CD8-positive, alpha-beta memory T cell (primary cell): ENCODE results near the gene AKAP13. TPM values are rescaled to one million over a fixed set of nuclear protein-coding genes. Genes with fewer than 3 reads are reported as not detected.
"Not testable (repeated sequence)": the region's sequence is repeated elsewhere in the genome, so short reads cannot be mapped to it uniquely, and the experiment has no call there.

Source experiments
- CTCF ChIA-PET: fragments of 350-600 bp; sonication (Branson Sonifier 250); formaldehyde crosslinking; loops from one replicate; lab custom pipeline; 2021; ENCODE audit warnings: antibody characterized with exemption; lab: Charles Lee
- POLR2A ChIA-PET: fragments of 350-600 bp; sonication (Branson Sonifier 250); formaldehyde crosslinking; loops from one replicate; lab custom pipeline; 2021; ENCODE audit warnings: antibody characterized with exemption; lab: Charles Lee
- DNase-seq, 5 donors: peaks; one replicate each; pipeline versions ENCODE4 v3.0.0 to v3.0.0-alpha.2; 2020 to 2022; ENCODE audit warnings: mixed read lengths in 1 of 5
- H3K27ac ChIP-seq: one replicate; pipeline ENCODE4 v1.7.0; 2013; ENCODE audit warnings: low read depth, mild to moderate bottlenecking, low read length, moderate library complexity
- H3K27me3 ChIP-seq: 2 replicates; pipeline ENCODE4 v1.7.0; 2013; ENCODE audit warnings: low read length, mild to moderate bottlenecking; ENCODE audit not compliant: insufficient read depth, poor library complexity, severe bottlenecking
- H3K36me3 ChIP-seq: 2 replicates; pipeline ENCODE4 v1.7.0; 2013; ENCODE audit warnings: mild to moderate bottlenecking, low read length, moderate library complexity; ENCODE audit not compliant: insufficient read depth
- H3K4me1 ChIP-seq: 2 replicates; pipeline ENCODE4 v1.7.0; 2013; ENCODE audit warnings: mild to moderate bottlenecking, low read length, moderate library complexity; ENCODE audit not compliant: insufficient read depth
- H3K4me3 ChIP-seq: 2 replicates; pipeline ENCODE4 v1.7.0; 2013; ENCODE audit warnings: mild to moderate bottlenecking, low read length
- H3K9me3 ChIP-seq: 2 replicates; pipeline ENCODE4 v1.7.0; 2013; ENCODE audit warnings: mild to moderate bottlenecking, low read length
- H3K27ac Mint-ChIP-seq, 8 donors: one replicate each; pipeline ENCODE4 v1.8.0; 2020 to 2021; ENCODE audit warnings: mixed read lengths in 8 of 8, mild to moderate bottlenecking in 6 of 8, inconsistent platforms in 3 of 8, moderate library complexity in 3 of 8
- H3K27me3 Mint-ChIP-seq, 2 donors: one replicate each; pipeline ENCODE4 v1.8.0; 2020 to 2021; ENCODE audit warnings: mixed read lengths in 2 of 2, mild to moderate bottlenecking in 1 of 2, moderate library complexity in 1 of 2
- H3K36me3 Mint-ChIP-seq, 3 donors: one replicate each; pipeline ENCODE4 v1.8.0; 2020 to 2021; ENCODE audit warnings: mixed read lengths in 3 of 3, inconsistent platforms in 1 of 3, mild to moderate bottlenecking in 1 of 3
- H3K4me1 Mint-ChIP-seq, 3 donors: one replicate each; pipeline ENCODE4 v1.8.0; 2020 to 2021; ENCODE audit warnings: mixed read lengths in 3 of 3, inconsistent platforms in 1 of 3, mild to moderate bottlenecking in 1 of 3
- H3K4me3 Mint-ChIP-seq, 7 donors: one replicate each; pipeline ENCODE4 v1.8.0; 2020 to 2021; ENCODE audit warnings: mixed read lengths in 7 of 7, mild to moderate bottlenecking in 6 of 7, moderate library complexity in 4 of 7, inconsistent platforms in 2 of 7
- H3K9me3 Mint-ChIP-seq, 5 donors: one replicate each; pipeline ENCODE4 v1.8.0; 2020 to 2022; ENCODE audit warnings: mixed read lengths in 5 of 5, mild to moderate bottlenecking in 3 of 5, moderate library complexity in 2 of 5, inconsistent platforms in 1 of 5
- polyA plus RNA-seq: library from polyadenylated mRNA; unstranded; fragments of 300-500 nt; fragmentation: Illumina TruSeq; gene quantifications from one replicate; pipeline ENCODE4 v1.2.3, GENCODE V29; 2021
- total RNA-seq, 2 experiments: library from RNA; stranded (reverse); gene quantifications; one replicate each; pipeline ENCODE4 v1.2.3, GENCODE V29; 2021

The AKAP13 gene
- total and polyA plus RNA-seq, 3 experiments from 2014 or later = 109 to 234 (median 113) TPM

DNA sequence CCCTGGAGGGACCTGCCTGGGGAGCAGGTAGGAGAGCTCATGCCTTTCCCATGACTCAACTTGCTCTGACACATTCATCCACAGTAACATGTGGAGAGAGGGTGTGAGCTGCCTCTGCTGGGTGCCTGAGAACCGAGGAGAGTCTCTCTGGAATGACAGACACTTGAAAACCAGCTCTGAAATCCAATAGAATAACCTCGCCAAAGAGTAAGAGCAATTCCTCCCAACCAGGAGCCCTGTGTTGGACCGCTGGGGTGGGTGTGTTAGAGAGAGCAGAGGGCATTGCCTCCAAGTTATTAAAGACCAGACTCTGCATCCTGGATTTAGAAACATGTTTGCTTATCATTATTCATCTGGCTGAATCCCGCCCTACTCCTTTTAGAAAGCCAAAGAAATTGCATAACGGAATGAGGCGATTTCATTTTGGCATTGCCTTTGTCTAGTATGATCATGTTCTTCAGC is 35.7 kb upstream of the AKAP13 start:
- H3K27me3 Mint-ChIP-seq, H3K4me1 ChIP-seq, H3K27me3 ChIP-seq, H3K4me3 ChIP-seq, H3K36me3 Mint-ChIP-seq, H3K4me3 Mint-ChIP-seq, H3K36me3 ChIP-seq, H3K27ac ChIP-seq, H3K9me3 ChIP-seq, H3K27ac Mint-ChIP-seq, H3K9me3 Mint-ChIP-seq, DNase-seq, CTCF ChIA-PET: not testable (repeated sequence)
- H3K4me1 Mint-ChIP-seq = peaks cover 17 to 19% (median 18%) of the 10 kb centered on the region in 3 donors
- POLR2A ChIA-PET = interaction anchor here (0.6 kb wide), 1 partner anchor 133 kb away, joined by 15 read pairs; no protein-coding TSS in a partner anchor

DNA sequence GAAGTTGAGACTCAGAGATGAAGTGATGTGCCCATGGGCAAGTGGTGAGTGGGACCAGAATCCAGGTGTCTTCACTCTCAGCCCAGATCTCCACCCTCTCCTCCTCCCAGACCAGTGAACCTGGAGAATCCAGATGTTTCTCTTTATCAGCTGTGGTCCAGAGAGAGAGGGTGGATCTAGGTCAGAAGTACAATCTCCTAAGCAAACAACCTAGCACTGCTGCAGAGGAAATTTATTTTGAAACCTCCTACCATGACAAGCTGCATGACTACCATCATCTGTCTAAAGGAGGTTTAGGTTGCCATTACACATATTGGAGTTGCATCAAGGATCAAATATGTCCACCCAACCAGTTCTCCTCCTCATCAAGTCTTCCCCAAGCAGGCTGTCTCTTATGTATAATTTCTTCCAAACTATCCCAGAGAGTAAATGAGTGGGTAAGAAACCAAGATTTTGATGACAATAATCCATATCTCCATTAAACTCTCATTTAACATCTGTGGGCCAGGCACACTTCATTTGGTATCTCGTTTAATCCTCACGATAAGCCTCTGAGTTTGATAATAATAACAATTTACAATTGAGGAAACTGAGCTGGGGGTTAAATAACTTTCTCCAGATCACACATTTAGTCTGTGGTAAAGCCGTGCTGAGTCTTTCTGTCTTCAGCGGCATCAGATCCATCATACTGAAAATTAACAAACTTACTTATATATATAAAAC is 35.0 kb upstream of the AKAP13 start:
- CTCF ChIA-PET, H3K4me1 ChIP-seq, H3K4me3 ChIP-seq, H3K9me3 ChIP-seq, H3K36me3 ChIP-seq, H3K4me3 Mint-ChIP-seq, DNase-seq, H3K27ac ChIP-seq, H3K9me3 Mint-ChIP-seq, H3K27me3 Mint-ChIP-seq, H3K27me3 ChIP-seq, H3K36me3 Mint-ChIP-seq: not testable (repeated sequence)
- peak overlapping the region in 1 of 8 donors; percentile 43 for H3K27ac Mint-ChIP-seq
- POLR2A ChIA-PET = interaction anchor here (0.6 kb wide), 1 partner anchor 132 kb away, joined by 15 read pairs; no protein-coding TSS in a partner anchor
- peaks cover 17 to 19% (median 18%) of the 10 kb centered on the region in 3 donors for H3K4me1 Mint-ChIP-seq

DNA sequence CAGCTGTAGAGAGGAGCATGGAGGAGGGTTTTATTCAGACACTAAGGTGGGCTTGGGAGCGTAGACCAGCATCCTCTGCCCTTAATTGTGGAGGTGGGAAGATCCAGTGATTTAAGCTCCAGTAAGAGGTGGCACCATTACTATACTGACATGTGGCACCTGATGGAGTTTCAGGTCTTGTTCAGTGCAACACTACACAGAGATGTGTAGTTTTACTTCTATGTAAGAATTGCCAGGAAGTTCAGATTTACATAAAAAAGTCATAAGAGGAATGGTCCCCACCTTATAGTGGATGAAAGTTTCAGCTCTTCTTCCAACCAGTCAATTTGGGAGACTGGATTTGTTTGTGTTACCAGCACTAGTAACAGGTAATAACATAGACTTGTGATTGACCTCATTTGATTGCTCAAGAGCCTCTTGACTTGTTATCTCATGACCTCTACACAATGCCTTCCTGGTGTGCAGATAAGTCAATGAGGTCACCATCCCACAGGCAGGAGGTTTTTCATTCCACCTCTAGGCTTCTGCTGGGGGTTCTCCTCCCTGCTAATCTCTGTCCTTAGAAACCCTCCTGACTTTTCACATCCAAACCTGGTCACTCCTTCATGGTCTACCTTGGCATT is 33.8 kb upstream of the AKAP13 start:
- H3K9me3 Mint-ChIP-seq, POLR2A ChIA-PET, CTCF ChIA-PET, H3K4me3 Mint-ChIP-seq, DNase-seq, H3K36me3 ChIP-seq, H3K36me3 Mint-ChIP-seq, H3K4me1 ChIP-seq, H3K27me3 ChIP-seq, H3K27me3 Mint-ChIP-seq, H3K27ac ChIP-seq, H3K4me3 ChIP-seq, H3K9me3 ChIP-seq: not testable (repeated sequence)
- H3K4me1 Mint-ChIP-seq = peaks cover 17 to 19% (median 18%) of the 10 kb centered on the region in 3 donors
- H3K27ac Mint-ChIP-seq = peak overlapping the region in 2 of 8 donors; percentile 73 to 75

DNA sequence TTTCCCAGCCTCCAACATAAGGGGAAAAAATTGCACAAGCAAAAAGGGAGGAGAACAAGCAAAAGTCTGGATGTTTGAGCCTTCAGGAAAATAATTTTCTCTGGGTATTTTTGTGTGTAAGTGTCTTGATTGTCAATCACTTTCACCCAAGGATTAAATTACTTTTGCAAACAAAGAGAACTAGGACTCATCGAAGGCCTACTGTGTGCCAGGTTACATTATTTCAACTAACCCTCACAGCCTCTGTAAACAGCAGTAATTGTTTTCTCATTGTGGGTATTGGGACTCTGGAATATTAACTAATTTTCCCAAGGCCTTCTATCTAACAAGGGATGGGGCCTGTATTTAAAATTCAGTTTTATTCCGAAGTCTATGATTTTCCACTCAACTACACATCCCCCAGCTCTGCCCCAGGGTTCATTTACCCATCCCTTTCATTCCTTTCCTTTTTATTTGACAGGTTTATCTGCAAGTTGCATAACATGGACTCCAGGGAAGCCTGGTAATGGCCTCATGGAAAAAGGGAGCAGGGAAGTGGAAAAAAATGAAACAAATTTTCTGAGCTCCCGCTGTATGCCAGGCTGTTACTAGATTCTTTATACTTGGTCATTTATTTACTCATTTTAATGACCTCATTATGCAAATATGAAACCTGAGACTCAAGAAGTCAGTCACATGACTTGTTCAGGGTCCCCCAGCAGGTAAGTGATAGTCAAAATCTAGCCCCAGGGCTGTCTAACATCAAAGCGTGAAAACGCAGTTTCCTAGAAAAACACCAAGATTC is 32.9 kb upstream of the AKAP13 start:
- H3K4me3 ChIP-seq, POLR2A ChIA-PET, CTCF ChIA-PET, H3K27me3 ChIP-seq, H3K27me3 Mint-ChIP-seq, H3K9me3 ChIP-seq, H3K36me3 Mint-ChIP-seq, H3K4me1 ChIP-seq, H3K36me3 ChIP-seq, H3K27ac ChIP-seq, DNase-seq, H3K9me3 Mint-ChIP-seq: not testable (repeated sequence)
- peaks cover 17 to 19% (median 18%) of the 10 kb centered on the region in 3 donors for H3K4me1 Mint-ChIP-seq
- peak overlapping the region in 1 of 7 donors; percentile 24 for H3K4me3 Mint-ChIP-seq
- peak overlapping the region in 1 of 8 donors; percentile 33 for H3K27ac Mint-ChIP-seq

DNA sequence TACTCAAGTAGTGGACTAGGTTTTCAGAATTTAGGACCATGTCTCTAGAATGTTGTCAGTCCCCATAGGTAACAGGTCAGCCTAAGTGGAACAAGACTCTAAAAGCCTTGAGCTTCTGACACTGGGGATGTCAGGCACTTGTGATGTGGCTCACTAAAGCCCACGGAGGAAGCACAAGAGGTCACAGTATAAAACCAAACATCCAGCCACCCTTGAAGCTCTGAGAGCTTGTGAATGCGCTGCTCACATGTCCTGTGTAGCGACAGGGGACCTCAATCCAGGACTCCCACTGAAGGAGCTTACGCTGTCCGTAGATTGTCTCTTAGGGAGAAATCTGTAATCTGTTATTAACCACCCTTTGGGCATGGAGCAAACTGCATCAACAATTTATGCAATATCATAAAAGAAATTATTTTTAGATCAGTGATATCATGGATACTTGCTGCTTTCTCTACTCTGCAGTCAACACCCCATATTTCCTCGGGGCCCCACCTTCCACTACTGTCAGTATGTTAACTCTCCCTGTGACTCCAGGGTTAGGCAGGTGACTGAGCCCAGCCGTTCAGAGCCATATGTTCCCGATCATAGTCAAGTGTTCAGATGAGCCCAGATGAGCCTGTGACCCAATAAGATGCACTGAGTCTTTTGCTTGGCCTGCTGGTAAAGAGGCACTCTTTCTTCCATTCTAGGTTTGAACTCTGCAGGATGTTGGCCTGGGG is 32.2 kb upstream of the AKAP13 start:
- H3K36me3 Mint-ChIP-seq, H3K27ac ChIP-seq, CTCF ChIA-PET, H3K36me3 ChIP-seq, POLR2A ChIA-PET, H3K27me3 Mint-ChIP-seq, H3K4me1 ChIP-seq, H3K4me3 ChIP-seq, H3K9me3 Mint-ChIP-seq, H3K9me3 ChIP-seq, H3K27me3 ChIP-seq: not testable (repeated sequence)
- DNase-seq = peak in 1 of 5 donors; percentile 10
- Mint-ChIP-seq H3K4me3 (peak overlapping the region in 2 of 7 donors; percentile 24 to 36), H3K27ac (peak overlapping the region in 1 of 8 donors; percentile 33), H3K4me1 (peaks cover 17 to 19% (median 18%) of the 10 kb centered on the region in 3 donors)

DNA sequence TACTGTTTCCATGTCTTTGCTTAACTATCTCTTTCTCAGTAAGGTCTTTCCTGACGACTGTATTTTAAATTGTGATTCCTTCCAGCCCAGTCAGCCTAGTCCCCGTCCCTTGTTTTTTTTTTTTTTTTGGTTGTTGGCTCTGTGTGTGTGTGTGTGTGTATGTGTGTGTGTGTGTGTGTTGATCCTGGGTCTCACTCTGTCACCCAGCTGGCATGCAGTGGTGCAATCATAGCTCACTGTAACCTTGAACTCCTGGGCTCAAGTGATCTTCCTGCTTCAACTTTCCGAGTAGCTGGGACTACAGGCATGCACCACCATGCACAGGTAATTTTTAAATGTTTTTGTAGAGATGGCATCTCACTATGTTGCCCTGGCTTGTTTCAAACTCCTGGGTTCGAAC is 31.3 kb upstream of the AKAP13 start:
- H3K27me3 Mint-ChIP-seq, H3K27me3 ChIP-seq, CTCF ChIA-PET, DNase-seq, H3K4me3 ChIP-seq, H3K27ac ChIP-seq, POLR2A ChIA-PET, H3K27ac Mint-ChIP-seq, H3K9me3 ChIP-seq, H3K36me3 Mint-ChIP-seq, H3K36me3 ChIP-seq, H3K4me1 ChIP-seq, H3K9me3 Mint-ChIP-seq: not testable (repeated sequence)
- Mint-ChIP-seq H3K4me1 (peaks cover 17 to 19% (median 18%) of the 10 kb centered on the region in 3 donors), H3K4me3 (peak overlapping the region in 1 of 7 donors; percentile 51)

DNA sequence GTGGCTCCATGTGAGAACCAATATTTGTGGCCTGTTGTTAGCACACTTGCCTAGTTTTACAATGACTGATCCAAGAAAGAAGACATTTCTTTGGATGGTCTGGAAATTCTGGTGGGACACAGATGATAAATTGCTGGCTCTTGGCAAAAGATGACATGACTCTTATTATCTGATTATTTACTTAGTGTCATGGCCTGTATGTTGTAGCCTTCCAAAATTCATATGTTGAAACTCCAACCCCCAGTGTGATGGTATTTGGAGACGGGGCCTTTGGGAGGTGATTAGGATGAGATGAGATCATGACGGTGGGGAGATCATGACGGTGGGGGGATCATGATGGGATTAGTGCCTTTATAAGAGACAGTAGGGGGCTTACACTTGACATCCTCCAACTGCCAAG is 30.0 kb upstream of the AKAP13 start:
- peaks cover 17 to 19% (median 18%) of the 10 kb centered on the region in 3 donors for H3K4me1 Mint-ChIP-seq
- no peak overlapping the region for H3K4me3 Mint-ChIP-seq
- CTCF ChIA-PET = no interaction called here
- H3K27me3 Mint-ChIP-seq = peaks cover 0 to 3% of the 10 kb centered on the region in 2 donors
- Histone ChIP-seq H3K36me3 (no peaks in the 10 kb centered on the region), H3K4me3 (no peak overlapping the region), H3K9me3 (no peaks in the 10 kb centered on the region), H3K27me3 (no peaks in the 10 kb centered on the region), H3K27ac (no peak overlapping the region), H3K4me1 (no peaks in the 10 kb centered on the region)
- peak overlapping the region in 1 of 8 donors; percentile 70 for H3K27ac Mint-ChIP-seq
- no peaks in the 10 kb centered on the region for H3K36me3 Mint-ChIP-seq
- no peaks in the 10 kb centered on the region for H3K9me3 Mint-ChIP-seq
- POLR2A ChIA-PET = no interaction called here
- DNase-seq = no peak
